Body of pancreas (tissue), 4 donors: ENCODE measurements around the gene TSPAN4.

Source experiments
- CTCF ChIP-seq, 7 experiments: fragments of 450-650 bp in 4 of 7; fragments of 200-600 bp in 3 of 7; sonication (generic) in 3 of 7; IDR thresholded peaks; one replicate each; pipeline ENCODE4 v1.5.1; 2016 to 2019; ENCODE audit warnings: antibody characterized with exemption in 7 of 7
- POLR2A ChIP-seq, 3 donors: fragments of 450-650 bp; IDR thresholded peaks; one replicate each; pipeline ENCODE4 v1.6.1; 2016; ENCODE audit warnings: antibody characterized with exemption in 3 of 3, mild to moderate bottlenecking in 2 of 3

GRCh38 chr11:834371-835316 is 8.0 kb upstream of the TSPAN4 start:
- TF ChIP-seq CTCF (IDR thresholded peaks at IDR 0.05) (peak in 3 of 7 experiments; percentile 13 to 44 (median 17)), POLR2A (IDR thresholded peaks at IDR 0.05) (peak; percentile 90 to 95 (median 95))
